ENCODE results near the gene AKAP13.
A peak's percentile ranks its signal among the peaks of the same experiment; 100 is the strongest.

AKAP13 gene

DNA sequence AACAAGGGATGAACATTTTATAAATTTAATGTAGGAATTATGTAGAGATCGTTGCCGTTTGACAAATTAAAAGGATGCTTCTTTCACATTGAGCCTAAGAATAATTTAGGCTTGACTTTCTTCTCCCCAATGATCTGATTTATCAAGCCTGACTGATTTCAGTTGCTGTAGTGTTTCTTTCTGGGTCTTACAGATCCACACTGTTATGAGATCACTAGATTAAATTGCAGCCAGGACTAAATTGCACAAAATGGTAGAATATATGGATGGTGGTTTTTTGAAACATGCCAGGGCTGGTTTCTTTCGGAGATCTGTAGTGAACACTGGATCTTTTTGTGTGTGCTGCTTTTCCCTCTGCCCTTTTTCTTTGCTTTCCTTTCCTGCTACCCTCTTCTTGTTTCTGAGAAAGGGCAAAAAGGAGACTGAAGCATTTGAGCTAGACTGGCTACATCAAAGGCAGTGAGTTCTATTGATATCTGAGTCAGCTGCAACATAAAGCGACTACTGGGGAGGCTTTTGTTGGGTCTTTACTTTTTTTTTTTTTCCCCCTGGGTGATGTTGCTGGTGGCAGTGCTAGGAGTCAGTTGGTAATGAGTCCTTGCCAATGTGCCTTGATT lies 83.0 kb downstream of the AKAP13 start:
- TF ChIP-seq GATA3 (IDR thresholded peaks at IDR 0.05; ENCODE audit: low read depth, low read length) = no peak
- TF ChIP-seq GATA2 (IDR thresholded peaks at IDR 0.05; ENCODE audit: low read depth, low read length) = peak; percentile 44; the same call in 1 of the 2 replicates

DNA sequence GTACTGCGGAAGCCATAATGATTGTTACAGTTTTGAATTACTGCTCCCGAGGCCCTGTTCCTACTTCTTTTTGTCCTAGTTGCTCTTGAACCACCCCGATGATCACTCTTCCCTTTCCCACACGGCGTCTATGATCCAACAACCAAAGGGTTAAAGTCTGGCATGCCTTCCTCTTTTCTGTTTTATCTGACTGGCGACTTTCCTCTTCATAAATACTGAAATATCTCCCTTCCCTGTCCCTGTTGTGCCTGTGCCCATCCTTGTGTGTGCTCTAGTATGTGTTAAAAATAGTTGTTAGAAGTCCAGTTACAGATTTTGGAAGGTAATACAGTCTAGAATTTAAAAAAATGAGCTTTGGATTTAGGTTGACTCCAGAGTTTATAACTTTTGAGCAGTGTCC lies 83.6 kb downstream of the AKAP13 start:
- TF ChIP-seq GATA3 (IDR thresholded peaks at IDR 0.05; ENCODE audit: low read depth, low read length) = no peak
- no peak for TF ChIP-seq GATA2 (IDR thresholded peaks at IDR 0.05; ENCODE audit: low read depth, low read length)

DNA sequence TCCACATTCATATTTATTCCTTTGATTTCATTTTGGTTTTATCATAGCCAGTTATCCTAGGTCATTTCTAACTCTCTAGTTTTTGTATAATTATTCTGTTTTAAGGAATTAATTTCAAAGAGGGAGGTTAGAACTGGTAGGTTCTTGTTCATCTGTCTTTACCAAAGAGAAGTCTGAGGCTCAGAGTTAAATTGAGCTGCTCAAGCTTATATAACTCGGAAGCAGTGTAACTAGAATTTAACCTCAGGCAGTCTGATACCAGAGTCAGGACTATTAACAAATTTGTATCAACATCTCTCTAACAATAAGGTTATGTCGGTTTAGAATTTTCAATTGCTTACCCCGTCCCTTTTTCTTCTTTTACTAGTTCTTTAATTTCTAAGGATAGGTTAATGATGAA lies 84.1 kb downstream of the AKAP13 start:
- no peak for TF ChIP-seq GATA2 (IDR thresholded peaks at IDR 0.05; ENCODE audit: low read depth, low read length)
- TF ChIP-seq GATA3 (IDR thresholded peaks at IDR 0.05; ENCODE audit: low read depth, low read length) = no peak

DNA sequence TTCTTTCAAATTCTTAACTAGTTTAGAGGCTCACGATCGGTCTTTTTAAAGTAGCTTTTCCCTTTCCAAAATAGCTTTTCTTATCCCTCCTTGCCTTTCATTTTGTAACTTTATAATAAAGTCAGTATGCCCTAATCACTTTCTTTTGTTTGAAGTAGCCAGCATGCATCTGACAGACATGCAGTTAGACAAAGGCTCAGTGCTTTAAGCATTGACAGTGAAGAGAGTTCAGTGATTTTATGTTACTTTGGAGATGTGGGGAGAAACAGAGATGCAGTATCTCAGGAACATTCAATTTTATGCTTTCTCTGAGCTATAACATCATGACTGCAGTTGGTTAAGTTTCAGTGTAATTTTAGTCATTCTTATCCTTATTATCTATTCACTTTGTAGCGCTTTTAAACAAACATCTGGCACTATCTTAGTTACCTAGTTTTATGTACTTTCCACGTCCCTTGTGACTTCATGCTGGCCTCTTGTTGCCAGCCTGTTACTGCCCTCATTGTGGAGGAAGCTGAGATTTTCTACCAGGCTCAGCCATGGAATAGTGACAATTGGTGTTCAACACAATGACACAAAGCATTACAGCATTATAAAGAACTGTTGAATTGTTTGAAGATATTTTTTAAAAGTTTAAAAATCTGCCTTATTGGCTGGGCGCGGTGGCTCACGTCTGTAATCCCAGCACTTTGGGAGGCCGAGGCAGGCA lies 90.3 kb downstream of the AKAP13 start:
- no peak for TF ChIP-seq GATA3 (IDR thresholded peaks at IDR 0.05; ENCODE audit: low read depth, low read length)
- TF ChIP-seq GATA2 (IDR thresholded peaks at IDR 0.05; ENCODE audit: low read depth, low read length) = no peak

DNA sequence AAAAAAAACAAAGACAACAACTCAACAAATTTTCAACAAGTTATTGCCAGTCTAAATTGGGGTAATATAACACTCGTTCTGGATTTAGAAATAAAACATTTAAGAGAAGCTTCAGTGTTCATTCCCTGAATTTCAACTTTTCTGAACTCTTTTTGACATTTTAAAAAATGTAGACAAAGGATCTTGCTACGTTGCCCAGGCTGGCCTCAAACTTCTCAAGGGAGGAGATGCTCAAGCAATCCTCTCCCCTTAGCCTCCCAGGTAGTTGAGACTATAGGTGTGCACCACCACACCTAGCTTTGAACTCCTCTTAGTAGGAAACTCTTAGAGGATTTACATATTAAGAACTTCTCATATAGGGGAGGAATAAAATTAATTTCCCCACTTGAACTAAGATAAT lies 91.9 kb downstream of the AKAP13 start:
- TF ChIP-seq GATA2 (IDR thresholded peaks at IDR 0.05; ENCODE audit: low read depth, low read length) (no peak), GATA3 (IDR thresholded peaks at IDR 0.05; ENCODE audit: low read depth, low read length) (no peak)

DNA sequence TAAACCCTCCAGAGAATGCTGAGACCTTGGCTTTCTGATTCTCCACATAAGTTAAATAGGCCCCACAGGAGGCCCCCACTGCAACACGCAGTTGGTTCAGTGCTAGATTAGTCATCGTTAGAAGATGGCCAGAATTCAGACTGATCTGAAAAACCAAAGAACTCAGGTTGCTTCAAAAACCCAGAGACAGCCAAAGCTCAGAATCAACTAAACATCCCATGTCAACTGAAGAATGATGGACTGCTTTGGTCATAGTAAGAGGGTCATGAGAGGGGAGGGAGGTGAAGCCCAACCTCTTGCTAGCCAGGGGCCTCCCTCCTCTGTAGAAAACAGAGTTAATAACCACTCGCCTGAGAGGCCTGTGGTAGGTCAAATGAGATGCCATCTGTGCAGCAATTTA lies 93.1 kb downstream of the AKAP13 start:
- TF ChIP-seq GATA2 (IDR thresholded peaks at IDR 0.05; ENCODE audit: low read depth, low read length) (no peak), GATA3 (IDR thresholded peaks at IDR 0.05; ENCODE audit: low read depth, low read length) (no peak)

DNA sequence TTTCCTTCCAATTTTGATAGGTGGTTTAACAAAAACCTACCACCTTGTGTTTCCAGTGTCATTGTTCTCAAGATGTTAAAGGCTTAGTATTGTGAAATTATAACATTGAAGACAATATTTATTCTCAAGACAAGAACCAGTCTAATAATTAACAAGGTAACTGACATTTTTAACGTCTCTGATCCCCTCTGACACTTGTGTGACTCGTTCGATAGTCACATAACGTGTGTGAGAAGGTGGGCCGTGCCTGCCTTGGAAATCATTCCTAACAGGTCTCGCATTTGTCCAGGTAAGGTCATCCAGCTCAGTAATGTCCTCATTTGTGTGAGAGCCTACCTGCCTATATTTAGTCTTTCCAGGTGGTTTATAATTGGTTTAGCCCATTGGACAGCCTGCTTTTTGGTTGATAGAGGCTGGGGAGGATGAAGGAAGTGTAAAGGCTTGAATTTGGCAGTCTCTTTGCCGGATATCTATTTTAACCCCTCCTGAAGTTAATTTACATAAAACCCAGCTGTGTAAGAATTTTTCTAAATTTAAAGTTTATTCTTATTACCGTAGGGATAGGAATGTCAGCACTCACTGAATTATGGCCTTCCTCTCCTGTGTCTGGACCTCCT lies 94.4 kb downstream of the AKAP13 start:
- no peak for TF ChIP-seq GATA2 (IDR thresholded peaks at IDR 0.05; ENCODE audit: low read depth, low read length)
- TF ChIP-seq GATA3 (IDR thresholded peaks at IDR 0.05; ENCODE audit: low read depth, low read length) = no peak

DNA sequence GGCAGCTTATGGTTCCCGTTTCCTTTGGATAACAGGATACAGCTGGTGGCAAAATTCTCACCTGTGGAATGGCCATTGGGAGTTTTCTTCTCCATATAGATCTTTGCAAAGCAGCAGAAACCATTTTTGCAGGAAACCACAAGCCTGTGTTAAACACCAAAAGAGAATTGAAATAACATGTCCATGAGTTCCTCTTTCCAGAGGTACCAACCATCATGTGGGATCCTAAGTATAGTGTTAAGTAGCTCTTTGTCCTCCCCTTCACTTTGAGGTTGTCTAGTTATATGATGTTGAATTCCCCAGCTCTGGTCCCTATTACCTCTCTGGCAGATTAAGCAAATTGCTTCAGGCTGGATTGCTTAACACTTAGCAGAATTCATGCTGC lies 94.9 kb downstream of the AKAP13 start:
- no peak for TF ChIP-seq GATA3 (IDR thresholded peaks at IDR 0.05; ENCODE audit: low read depth, low read length)
- TF ChIP-seq GATA2 (IDR thresholded peaks at IDR 0.05; ENCODE audit: low read depth, low read length) = no peak

DNA sequence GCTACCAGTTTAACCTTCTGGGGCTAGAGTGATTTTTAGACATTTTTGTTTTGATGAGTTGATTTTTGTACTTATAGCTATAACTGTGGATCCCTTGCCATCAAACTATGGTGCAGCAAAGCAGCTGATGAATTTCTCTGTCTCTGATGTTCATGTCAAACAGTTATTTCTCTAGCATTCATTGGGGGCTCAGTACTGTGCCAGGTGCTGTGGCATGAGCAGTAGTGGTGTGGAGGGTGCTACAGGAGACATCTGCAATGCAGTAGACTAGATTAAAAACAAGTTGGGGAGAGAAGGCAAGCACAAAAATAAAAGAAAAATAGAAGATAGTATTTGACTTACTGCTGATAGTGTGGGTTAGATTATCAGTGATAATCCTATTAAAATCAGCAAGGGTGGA lies 95.3 kb downstream of the AKAP13 start:
- TF ChIP-seq GATA2 (IDR thresholded peaks at IDR 0.05; ENCODE audit: low read depth, low read length) (no peak), GATA3 (IDR thresholded peaks at IDR 0.05; ENCODE audit: low read depth, low read length) (no peak)

DNA sequence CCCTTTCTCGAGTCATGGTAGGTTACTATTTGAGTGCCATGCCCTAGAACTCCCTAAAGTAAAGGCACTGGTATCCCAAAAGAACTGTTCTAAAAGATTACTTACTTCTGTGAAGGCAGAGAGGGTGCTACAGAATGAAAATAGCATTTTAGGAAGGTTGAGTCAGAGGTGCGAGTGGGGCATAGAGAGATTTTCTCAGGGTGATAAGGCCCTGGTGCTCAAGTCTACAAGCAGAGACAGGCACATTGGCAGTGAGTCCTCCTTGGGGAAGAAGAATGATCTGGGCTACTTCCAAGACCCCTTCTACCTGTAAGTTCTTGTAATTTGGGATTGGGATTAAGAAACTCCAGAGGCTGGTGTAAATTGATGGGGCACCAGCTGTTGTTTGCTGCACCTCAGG lies 96.7 kb downstream of the AKAP13 start:
- TF ChIP-seq GATA2 (IDR thresholded peaks at IDR 0.05; ENCODE audit: low read depth, low read length) (no peak), GATA3 (IDR thresholded peaks at IDR 0.05; ENCODE audit: low read depth, low read length) (no peak)

DNA sequence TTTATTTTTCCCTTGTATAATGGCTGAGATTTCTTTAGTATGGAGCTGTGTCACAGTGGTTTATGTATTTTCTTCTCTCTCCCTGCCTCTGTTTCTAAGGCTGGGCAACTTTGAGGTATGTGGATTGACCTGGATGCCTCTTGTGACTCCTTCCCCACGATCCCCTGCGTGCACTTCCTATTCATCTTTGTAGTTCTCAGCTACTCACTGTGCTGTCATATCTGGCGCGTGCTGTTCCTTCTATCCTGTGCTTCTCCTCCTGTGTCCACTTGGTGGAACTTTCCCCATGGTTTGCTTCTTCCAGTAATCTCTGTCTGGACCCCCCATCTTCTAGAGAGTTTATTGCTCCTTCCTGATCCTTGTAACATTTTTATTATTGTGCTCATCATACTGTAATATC lies 97.3 kb downstream of the AKAP13 start:
- TF ChIP-seq GATA3 (IDR thresholded peaks at IDR 0.05; ENCODE audit: low read depth, low read length) (no peak), GATA2 (IDR thresholded peaks at IDR 0.05; ENCODE audit: low read depth, low read length) (no peak)

DNA sequence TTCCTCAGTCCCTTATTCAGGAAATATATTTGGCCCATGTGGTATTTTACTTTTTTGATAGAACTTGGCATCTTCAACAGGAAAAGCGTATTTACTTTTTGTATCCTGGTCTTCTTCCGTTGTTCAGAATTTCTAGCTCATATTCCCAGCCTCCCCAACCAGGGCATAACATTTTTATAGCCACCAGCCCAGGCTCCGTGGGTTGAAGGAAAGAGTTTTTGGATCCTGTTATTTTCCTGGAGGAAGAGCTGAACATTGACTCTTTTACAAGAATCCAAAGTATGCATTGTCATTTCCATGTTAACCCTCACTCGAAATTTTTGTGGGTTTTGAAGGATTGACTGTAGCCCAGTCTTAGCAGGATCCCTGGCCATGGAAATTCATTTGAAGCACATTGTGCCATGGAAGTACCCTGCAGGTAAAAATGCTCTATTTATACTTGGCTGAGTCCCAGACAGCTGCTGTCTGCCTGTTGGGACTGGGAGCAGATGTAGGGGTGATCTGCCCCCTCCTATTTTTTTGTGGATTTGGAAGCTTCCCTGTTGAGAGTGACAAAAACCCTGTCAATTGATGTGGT lies 98.8 kb downstream of the AKAP13 start:
- TF ChIP-seq GATA3 (IDR thresholded peaks at IDR 0.05; ENCODE audit: low read depth, low read length) (no peak), GATA2 (IDR thresholded peaks at IDR 0.05; ENCODE audit: low read depth, low read length) (no peak)

DNA sequence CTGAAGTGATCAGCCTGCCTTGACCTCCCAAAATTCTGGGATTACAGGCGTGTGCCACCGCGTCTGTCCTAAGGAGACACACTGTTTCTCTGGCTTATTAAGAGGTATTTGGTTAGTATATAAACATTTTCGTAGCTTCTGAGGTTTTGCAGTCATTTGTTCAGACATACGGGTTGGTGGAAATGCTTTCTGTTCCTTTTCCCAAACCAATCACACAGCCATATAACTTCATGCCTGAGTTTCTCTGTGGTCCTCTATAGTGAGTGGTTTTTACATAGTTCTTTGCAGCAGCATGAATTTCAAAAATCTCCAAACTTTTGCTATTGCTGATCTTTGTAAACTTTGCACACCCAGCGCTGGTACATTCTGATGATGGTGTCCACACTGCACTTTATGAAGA lies 100.5 kb downstream of the AKAP13 start:
- TF ChIP-seq GATA2 (IDR thresholded peaks at IDR 0.05; ENCODE audit: low read depth, low read length) (no peak), GATA3 (IDR thresholded peaks at IDR 0.05; ENCODE audit: low read depth, low read length) (no peak)

DNA sequence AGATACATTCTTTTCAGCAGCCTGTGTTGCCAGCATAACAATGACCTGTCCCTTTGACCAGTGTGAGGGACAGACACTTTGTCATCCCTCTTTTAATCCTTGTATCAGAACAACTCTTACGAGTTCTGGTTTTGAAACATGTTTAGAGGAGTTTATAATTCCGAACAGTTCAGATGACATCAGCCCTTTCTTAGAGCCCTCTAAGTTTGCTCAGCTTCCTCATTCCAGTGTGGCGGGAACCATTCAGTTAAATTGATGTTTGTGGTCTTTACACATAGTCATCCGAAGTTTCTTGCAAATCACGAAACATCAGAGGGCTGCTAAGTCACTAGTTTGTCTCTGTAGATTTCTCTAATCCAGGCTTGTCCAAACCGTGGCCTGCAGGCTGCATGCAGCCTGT lies 102.5 kb downstream of the AKAP13 start:
- TF ChIP-seq GATA3 (IDR thresholded peaks at IDR 0.05; ENCODE audit: low read depth, low read length) (no peak), GATA2 (IDR thresholded peaks at IDR 0.05; ENCODE audit: low read depth, low read length) (no peak)
